Measurements from ENCODE around the gene FAM171A1. TPM values are rescaled to one million over a fixed set of nuclear protein-coding genes. Genes with fewer than 3 reads are reported as not detected.

Gene FAM171A1
- total RNA-seq, 1 donor from 2014 or later, result 51.9 TPM

GRCh38 chr10:15220445-15220844 lies 150.6 kb downstream of the FAM171A1 start:
- TF ChIP-seq CTCF (IDR thresholded peaks at IDR 0.05; ENCODE audit: insufficient read depth, low read depth, low read length) (no peak), EZH2 (IDR thresholded peaks at IDR 0.05; ENCODE audit: insufficient read depth, low read length) (no peak)
- Histone ChIP-seq H3K9me3 (ENCODE audit: insufficient read depth, low read depth, low read length) (no peaks in the 10 kb centered on the region), H3K79me2 (ENCODE audit: insufficient read depth, low read length) (no peaks in the 10 kb centered on the region), H3K4me1 (ENCODE audit: insufficient read depth, low read length) (peaks cover 20% of the 10 kb centered on the region), H4K20me1 (ENCODE audit: insufficient read depth, low read length) (no peaks in the 10 kb centered on the region), H2AFZ (ENCODE audit: low read depth, low read length) (no peak overlapping the region), H3K27me3 (ENCODE audit: insufficient read depth, low read length) (no peaks in the 10 kb centered on the region), H3K4me2 (ENCODE audit: low read length) (no peak overlapping the region), H3K9ac (ENCODE audit: low read length) (no peak overlapping the region), H3K36me3 (ENCODE audit: insufficient read depth, low read length) (no peaks in the 10 kb centered on the region), H3K27ac (ENCODE audit: low read depth, low read length) (no peak overlapping the region), H3K4me3 (ENCODE audit: insufficient read depth, low read depth, low read length) (no peak overlapping the region)
- no peak overlapping the region for H3K4me3 Mint-ChIP-seq (ENCODE audit: unreplicated experiment)
- H3K4me1 Mint-ChIP-seq (ENCODE audit: low read depth, unreplicated experiment), result peaks cover 7% of the 10 kb centered on the region
- H3K27ac Mint-ChIP-seq (ENCODE audit: unreplicated experiment), result peak overlapping the region; percentile 34
- no peak for DNase-seq (ENCODE audit: low read depth)
- no peak for FAIRE-seq
- no peaks in the 10 kb centered on the region for H3K9me3 Mint-ChIP-seq (ENCODE audit: unreplicated experiment)
- peaks cover 20% of the 10 kb centered on the region for H3K36me3 Mint-ChIP-seq (ENCODE audit: low read depth, unreplicated experiment)
- H3K27me3 Mint-ChIP-seq (ENCODE audit: low read depth, unreplicated experiment), result no peaks in the 10 kb centered on the region

- Mint-ChIP-seq H3K9me3 (ENCODE audit: unreplicated experiment) (no peaks in the 10 kb centered on the region), H3K27ac (ENCODE audit: unreplicated experiment) (no peak overlapping the region), H3K4me1 (ENCODE audit: low read depth, unreplicated experiment) (peaks cover 6% of the 10 kb centered on the region), H3K36me3 (ENCODE audit: low read depth, unreplicated experiment) (peaks cover 27% of the 10 kb centered on the region), H3K4me3 (ENCODE audit: unreplicated experiment) (no peak overlapping the region), H3K27me3 (ENCODE audit: low read depth, unreplicated experiment) (no peaks in the 10 kb centered on the region)
- DNase-seq (ENCODE audit: low read depth), result no peak
- H3K4me3 ChIP-seq (ENCODE audit: insufficient read depth, low read depth, low read length), result no peak overlapping the region
- no peak for TF ChIP-seq EZH2 (IDR thresholded peaks at IDR 0.05; ENCODE audit: insufficient read depth, low read length)
- TF ChIP-seq CTCF (IDR thresholded peaks at IDR 0.05; ENCODE audit: insufficient read depth, low read depth, low read length), result no peak
- FAIRE-seq, result no peak
- no peak overlapping the region for H2AFZ ChIP-seq (ENCODE audit: low read depth, low read length)
- no peak overlapping the region for H3K27ac ChIP-seq (ENCODE audit: low read depth, low read length)
- no peaks in the 10 kb centered on the region for H3K9me3 ChIP-seq (ENCODE audit: insufficient read depth, low read depth, low read length)
- peak overlapping the region; percentile 4 for H3K4me2 ChIP-seq (ENCODE audit: low read length)
- no peaks in the 10 kb centered on the region for H3K36me3 ChIP-seq (ENCODE audit: insufficient read depth, low read length)
- H4K20me1 ChIP-seq (ENCODE audit: insufficient read depth, low read length), result no peaks in the 10 kb centered on the region
- H3K4me1 ChIP-seq (ENCODE audit: insufficient read depth, low read length), result peaks cover 13% of the 10 kb centered on the region
- no peaks in the 10 kb centered on the region for H3K27me3 ChIP-seq (ENCODE audit: insufficient read depth, low read length)
- no peaks in the 10 kb centered on the region for H3K79me2 ChIP-seq (ENCODE audit: insufficient read depth, low read length)
- no peak overlapping the region for H3K9ac ChIP-seq (ENCODE audit: low read length)
Observed at GRCh38 chr10:15216700-15217099, 154.4 kb downstream of the FAM171A1 start.

GRCh38 chr10:15214237-15214636 lies 156.9 kb downstream of the FAM171A1 start:
- Histone ChIP-seq H3K9me3 (ENCODE audit: insufficient read depth, low read depth, low read length) (no peaks in the 10 kb centered on the region), H4K20me1 (ENCODE audit: insufficient read depth, low read length) (no peaks in the 10 kb centered on the region), H3K36me3 (ENCODE audit: insufficient read depth, low read length) (no peaks in the 10 kb centered on the region), H3K4me2 (ENCODE audit: low read length) (no peak overlapping the region), H3K4me1 (ENCODE audit: insufficient read depth, low read length) (peaks cover 20% of the 10 kb centered on the region), H2AFZ (ENCODE audit: low read depth, low read length) (no peak overlapping the region), H3K27ac (ENCODE audit: low read depth, low read length) (no peak overlapping the region), H3K79me2 (ENCODE audit: insufficient read depth, low read length) (peaks cover 10% of the 10 kb centered on the region), H3K9ac (ENCODE audit: low read length) (no peak overlapping the region), H3K27me3 (ENCODE audit: insufficient read depth, low read length) (no peaks in the 10 kb centered on the region), H3K4me3 (ENCODE audit: insufficient read depth, low read depth, low read length) (no peak overlapping the region)
- DNase-seq (ENCODE audit: low read depth) (no peak), FAIRE-seq (no peak)
- Mint-ChIP-seq H3K27me3 (ENCODE audit: low read depth, unreplicated experiment) (no peaks in the 10 kb centered on the region), H3K36me3 (ENCODE audit: low read depth, unreplicated experiment) (peaks cover 35% of the 10 kb centered on the region), H3K27ac (ENCODE audit: unreplicated experiment) (no peak overlapping the region), H3K4me1 (ENCODE audit: low read depth, unreplicated experiment) (peaks cover 9% of the 10 kb centered on the region), H3K4me3 (ENCODE audit: unreplicated experiment) (no peak overlapping the region), H3K9me3 (ENCODE audit: unreplicated experiment) (no peaks in the 10 kb centered on the region)
- TF ChIP-seq CTCF (IDR thresholded peaks at IDR 0.05; ENCODE audit: insufficient read depth, low read depth, low read length) (no peak), EZH2 (IDR thresholded peaks at IDR 0.05; ENCODE audit: insufficient read depth, low read length) (no peak)

All from astrocyte (in vitro differentiated cells and primary cell).